Dermis blood vessel endothelial cell (primary cell): Measurements from ENCODE around the gene EGFLAM. TPM values are rescaled to one million over a fixed set of nuclear protein-coding genes. Genes with fewer than 3 reads are reported as not detected.

Experiments
- DNase-seq: peaks from one replicate; pipeline ENCODE4 v3.0.0; 2010
- total RNA-seq: library from RNA; depleted of rRNA; stranded (reverse); fragments of >200 nt; gene quantifications from 2 replicates; pipeline ENCODE4 v1.2.3, GENCODE V29; 2014

Gene EGFLAM
- total RNA-seq, 1 donor from 2014 or later = 0.85 TPM

DNA sequence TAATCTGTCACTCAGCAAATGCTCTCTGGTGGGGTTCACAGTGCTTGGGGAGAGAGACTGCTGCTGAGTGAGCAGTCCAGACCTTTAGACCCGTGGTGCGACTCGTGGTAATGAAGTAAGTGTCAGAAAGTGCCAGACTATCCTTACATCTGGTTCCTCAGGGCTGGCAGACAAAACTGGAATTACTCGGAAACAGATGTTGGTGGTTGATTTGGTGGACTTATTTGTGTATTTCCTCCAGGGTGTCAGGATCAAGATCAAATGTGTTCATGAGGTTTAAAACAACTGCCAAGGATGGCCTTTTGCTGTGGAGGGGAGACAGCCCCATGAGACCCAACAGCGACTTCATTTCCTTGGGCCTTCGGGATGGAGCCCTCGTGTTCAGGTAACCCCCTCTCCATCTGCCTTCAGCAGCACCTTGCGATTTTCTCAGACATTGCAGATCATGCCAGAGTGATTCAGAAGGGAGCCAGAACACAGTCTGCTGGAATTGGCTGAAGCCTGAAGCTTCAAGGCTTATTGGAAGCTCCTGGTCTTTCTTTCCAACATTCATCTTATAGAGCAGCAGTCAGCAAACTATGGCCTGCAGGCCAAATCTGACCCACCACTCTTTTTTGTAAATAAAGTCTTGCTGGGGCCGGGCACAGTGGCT, 192.8 kb downstream of the EGFLAM start:
- no peak for DNase-seq

DNA sequence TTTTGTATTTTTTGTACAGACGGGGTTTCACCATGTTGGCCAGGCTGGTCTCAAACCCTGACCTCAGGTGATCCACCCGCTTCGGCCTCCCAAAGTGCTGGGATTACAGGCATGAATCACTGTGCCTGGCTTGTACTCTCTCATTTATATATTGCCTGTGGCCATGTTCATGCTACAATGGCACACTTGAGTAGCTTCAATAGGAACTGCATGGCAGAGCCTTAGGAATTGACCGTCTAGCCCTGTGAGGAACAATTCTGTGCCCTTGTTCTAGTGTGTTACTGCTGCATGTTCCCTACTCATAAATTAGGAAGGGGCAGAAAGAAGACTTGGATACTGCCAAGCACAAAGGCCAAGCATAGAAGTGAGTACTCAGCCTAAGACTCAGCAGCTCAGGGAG, 193.8 kb downstream of the EGFLAM start:
- no peak for DNase-seq

DNA sequence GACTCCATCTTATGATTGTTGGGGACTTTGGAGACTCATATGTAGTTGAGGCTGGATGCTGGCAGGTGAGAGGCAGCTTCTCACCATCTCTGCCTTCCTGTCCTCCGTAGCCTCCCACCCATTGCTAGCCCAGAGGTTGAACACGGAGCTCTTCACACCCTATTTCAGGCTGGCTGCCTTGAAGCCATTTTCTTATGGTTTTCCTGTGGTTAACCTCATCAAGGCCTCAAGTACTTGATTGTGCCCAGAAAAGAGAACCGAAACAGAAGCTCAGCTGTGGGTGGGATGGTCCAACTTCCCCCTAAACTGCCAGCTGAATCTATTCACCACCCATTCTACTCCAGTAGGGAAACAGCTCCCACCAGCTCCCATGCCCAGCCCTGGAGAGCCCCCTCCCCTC, 195.1 kb downstream of the EGFLAM start:
- DNase-seq = no peak

DNA sequence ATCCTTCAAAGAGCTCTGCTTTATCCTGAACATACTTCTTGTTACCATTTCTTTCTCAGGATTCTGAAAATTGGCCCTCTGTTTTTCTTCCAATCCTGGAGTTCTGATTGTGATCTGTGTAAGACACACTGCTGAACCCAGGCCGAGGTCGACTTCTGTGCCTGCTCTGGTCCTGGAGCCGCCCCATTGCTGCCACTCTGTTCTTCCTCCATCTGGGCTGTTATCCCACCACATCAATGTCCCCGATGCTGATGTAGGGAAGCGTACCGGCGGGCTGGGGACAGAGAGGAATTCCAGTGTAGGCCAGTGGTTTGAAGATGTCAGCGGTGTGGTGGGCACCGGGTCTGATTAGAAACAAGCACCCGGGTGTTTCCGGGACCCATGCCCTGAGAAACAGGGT, 195.6 kb downstream of the EGFLAM start:
- no peak for DNase-seq

DNA sequence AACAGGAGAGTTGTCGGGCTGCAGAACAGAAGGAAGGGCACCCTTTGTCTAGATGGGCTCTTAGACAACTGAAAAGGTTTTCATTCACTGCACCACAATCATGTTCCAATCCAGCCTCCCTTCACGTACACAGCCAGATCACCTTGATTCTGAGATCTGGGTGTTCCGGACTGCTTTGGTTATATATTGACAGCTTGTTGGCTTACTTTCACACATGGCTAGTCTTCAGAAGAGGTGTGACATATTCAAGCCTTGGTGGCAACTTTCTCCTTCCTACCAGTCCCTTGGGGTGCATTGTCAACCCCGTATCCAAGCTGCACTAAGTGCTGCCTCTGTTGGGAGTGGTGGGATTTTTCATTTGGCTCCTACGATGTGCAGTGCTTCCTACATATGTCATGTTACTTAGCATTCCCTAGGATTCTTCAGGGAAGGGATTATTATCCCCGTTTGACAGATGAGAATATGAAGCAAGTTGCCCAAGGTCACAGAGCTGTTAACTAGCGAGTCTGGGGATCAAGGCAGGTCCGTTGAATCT, 197.5 kb downstream of the EGFLAM start:
- DNase-seq = no peak

DNA sequence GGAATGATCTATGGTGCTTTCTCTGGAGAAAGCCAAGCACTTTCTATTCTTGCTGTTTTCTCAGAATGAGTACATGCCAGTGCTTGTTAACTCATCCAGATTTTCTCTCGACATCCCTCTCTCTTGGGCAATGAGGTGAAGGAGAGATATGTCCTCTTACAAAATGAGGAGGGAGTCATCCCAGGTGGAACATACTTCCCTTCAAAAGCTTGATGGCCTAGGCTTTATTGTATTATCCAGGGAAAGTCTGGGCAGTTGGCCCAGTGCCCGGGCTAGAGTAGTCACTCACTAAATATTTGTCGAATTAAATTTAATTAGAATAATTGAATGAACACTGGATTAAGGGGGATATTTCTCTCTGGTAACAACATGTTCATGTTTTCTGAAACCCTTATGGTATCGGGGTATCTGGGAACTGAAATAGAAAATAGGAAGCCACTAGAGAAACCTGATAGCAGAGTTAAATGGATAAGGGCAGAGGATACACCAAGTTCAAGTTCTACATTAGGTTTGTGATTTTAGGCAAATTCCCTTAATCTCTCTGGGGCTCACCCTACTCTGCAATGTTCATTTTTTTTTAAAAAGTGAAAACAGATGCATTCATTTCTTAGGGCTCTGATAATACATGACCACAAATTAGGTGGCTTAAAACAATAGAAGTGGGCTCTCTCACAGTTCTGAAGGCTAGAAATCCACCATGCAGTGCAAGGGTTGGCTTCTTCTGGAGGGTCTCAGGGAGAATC, 198.5 kb downstream of the EGFLAM start:
- no peak for DNase-seq

DNA sequence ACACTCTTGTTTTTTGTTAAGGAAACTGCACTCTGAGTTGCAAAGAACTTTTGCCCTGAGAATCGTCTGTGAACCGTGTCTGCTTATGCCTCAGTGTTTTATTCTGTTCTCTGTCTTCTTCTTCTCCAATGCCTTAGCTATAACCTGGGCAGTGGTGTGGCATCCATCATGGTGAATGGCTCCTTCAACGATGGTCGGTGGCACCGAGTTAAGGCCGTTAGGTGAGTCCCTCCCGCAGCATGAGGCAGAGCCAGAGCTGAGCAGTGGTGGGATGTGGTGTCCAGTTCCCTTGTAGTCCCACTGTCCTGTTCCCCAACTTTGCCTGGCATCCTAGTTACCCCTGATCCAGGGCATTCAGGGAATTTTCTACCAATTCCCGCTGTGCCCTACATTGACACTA, 199.8 kb downstream of the EGFLAM start:
- no peak for DNase-seq

DNA sequence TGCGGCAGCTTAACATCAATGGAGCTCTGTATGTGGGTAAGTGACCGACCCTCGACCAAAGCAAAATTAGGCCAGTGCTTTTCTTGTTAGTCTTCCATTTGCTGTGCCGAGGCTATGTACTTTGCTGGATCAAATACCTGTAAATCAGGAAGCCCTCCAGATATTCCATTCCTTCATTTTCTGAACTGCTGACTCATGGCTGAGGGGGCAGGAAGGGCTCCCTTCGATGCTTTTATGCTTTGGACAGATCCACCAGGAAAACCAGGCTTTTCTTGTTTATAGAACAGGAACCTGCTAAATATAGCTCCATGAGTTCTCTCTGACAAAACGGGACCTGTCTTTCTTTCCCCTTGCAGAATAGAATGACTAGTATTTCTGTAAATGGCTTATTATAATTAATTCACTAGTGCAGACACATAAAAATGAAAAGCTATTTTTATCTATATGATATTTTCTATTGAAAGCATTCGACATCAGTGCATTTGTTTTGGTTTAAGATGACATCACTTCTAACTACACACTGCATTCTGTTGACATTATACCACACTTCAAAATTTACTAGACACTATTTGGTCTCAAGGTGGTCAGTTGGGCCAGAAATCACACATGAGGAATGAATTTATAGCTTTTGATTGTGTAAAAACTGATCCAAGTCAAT, 204.7 kb downstream of the EGFLAM start:
- DNase-seq = peak; percentile 66

DNA sequence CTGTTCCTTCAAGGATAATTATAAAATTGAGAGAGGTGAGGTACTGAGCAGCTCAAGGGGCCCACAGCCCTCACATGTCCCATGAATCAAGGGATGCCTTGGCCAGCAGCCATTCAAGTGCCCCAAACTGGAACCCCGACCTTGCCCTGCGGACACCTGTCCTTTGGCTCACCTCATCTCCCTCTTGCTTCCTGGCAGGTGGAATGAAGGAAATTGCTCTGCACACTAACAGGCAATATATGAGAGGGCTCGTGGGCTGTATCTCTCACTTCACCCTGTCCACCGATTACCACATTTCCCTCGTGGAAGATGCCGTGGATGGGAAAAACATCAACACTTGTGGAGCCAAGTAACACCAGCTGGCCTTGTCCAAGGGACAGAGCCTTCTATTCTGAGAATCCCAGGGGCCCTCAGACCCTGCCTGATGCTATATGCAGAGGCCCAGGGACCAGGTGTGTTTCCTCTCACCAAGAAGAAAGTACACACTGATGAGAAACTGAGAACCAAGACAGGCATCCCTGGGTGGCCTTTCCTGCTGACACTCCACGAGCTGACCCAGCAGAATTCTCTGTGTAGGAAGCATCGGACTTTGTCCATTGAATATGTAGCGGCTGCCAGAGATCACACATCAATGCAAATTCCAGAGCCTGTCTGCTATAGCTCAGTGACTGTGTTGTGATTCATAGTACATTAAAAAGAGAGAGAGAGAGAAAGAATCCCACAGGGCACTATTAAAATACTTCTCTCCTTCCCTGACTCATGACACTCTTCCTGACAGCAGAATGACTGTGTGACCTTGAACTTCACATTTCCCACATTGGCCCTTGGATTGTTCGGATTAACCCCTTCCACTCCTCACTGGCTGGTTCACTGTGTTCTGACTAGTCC, 205.5 kb downstream of the EGFLAM start:
- DNase-seq = peak; percentile 86

DNA sequence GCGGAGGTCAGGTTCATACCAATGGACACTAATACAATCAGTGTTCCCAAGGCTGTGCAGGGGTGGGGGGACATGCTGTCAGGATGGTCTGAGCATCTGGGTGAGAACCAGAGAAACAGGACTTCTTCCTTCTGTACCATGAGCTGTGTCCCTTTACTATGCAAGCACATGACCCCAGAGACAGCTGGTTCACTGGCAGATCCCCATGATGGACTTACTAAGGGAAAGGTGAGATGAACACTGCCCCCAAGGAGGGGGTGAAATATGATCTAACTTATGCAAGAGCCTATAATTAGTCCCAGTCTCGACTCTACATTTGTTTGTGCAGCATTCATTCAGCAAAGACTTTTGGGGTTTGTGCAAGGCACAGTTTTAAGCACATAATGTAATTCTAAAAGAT, 206.7 kb downstream of the EGFLAM start:
- no peak for DNase-seq

DNA sequence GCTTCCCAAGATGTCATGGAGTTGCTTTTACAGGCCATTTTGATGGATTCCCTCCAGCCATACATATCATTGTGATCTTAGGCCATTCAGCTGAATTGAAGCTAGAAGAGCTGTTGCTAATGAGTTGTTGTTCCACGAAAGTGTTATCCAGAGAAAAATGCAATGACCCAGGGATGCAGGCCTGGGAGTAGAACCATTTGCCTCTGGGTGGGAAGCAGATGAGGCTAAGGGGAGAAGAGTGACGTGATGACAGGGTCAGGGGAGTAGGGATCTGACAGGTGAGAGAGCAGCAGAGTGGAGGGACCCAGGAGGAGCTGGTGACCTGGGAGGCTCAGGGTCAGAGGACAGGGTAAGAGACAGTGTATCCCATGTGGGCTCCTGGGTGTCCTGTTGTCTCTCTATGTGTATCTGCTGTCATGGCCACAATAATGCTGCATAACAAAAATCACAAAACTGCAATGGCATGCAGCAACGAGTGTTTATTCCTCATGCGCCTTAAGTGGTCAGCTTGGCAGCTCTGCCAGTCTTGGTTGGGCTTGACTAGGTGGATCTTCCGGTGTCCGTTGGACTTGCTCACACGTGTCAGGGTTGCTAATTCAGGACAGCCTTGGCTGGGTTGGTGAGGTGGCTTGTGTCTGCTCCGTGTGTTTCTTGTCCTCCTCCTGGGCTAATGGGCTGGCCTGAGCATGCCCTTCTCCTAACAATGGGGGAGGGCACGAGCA, 207.5 kb downstream of the EGFLAM start:
- DNase-seq = peak; percentile 41

DNA sequence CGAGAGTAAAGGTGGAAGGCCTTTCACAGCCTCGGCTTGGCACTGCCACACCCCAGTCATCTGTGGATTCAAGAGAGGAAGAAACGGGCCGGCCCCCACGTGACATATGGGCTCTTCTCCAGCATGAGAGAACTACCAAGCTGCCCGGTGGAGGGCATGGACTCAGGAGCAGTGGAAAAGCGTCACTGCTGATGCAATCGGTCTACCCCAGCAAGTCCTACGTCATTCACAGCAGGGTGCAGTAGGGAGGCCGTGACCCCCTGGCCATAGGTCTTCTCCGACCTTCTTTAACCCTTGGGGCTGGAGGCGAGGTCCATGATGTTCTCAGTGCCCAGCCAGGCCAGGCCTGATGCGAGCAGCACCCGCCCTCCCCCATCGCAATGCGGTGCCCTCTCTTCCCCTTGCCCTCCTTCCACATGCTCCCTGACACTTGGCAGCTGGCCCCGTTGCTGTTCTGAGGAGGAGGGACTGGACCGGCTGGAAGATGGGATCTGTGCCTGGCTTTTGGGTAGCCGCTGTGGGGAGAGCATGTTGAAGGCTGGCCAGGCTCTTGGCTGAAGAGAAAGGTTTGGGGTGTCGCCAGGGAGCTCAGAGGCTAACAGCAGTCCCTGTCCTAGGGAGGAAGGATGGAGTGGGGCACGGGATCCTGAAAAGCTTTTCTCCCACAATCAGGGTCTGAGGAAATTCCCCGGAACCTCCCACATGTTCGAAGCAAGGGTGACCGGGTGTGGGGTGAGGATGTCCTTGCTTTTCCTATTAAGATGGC, 208.2 kb downstream of the EGFLAM start:
- DNase-seq = peak; percentile 68

DNA sequence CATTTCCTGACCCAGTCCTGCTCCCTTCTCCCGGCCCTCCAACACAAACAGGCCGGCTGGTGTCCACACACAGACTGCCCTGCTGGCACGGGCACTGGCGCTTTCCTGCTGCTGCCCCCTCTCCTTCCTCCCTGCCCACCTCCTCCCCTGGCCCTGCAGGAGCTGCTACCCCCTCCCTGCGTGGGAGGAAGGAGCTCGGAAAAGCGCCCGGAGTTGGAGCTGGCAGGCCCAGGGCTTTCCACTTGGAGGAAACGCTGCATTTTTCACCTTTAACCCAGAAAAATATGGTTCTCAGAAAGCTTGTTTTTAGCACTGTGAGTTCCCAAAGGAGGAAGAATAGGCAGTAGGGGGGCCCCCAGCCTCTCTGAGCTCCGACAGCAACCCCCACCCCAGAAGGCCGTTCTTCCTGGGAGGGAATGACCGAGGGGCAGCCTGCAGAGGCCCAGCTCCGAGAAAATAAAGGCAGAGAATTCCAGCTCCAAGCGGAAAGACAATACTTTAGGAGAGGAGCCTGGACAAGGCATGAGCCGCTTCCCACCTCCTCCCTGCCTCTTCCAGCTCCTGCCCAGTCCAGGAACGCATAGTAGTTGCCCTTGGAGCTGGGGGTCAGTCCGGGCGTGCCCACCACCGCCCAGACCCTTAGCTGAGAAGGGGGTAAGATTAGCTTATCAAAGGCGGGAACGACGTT, 209.1 kb downstream of the EGFLAM start:
- peak; percentile 88 for DNase-seq

DNA sequence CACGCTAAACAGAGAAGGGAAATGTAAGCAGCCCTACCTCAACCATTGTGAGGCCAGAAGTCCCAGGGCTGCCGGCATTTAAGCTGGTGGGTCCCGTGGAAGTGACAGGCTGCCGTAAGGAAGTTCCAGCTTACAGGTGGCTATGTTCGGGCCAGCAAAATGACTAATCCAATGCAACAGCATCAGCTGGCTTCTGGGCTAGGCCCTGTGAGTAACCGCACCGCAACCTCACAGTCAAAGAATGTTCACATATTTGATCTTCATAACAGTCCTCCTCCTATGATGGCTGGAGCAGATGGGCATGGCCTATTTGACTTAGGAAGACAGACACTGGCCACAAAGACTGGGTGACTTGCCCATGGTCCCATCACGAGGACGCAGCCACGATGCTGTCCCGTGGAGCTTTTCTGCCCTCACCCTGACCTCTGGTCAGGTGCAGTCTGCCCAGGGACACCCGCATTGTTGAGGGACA, 209.9 kb downstream of the EGFLAM start:
- peak; percentile 92 for DNase-seq

DNA sequence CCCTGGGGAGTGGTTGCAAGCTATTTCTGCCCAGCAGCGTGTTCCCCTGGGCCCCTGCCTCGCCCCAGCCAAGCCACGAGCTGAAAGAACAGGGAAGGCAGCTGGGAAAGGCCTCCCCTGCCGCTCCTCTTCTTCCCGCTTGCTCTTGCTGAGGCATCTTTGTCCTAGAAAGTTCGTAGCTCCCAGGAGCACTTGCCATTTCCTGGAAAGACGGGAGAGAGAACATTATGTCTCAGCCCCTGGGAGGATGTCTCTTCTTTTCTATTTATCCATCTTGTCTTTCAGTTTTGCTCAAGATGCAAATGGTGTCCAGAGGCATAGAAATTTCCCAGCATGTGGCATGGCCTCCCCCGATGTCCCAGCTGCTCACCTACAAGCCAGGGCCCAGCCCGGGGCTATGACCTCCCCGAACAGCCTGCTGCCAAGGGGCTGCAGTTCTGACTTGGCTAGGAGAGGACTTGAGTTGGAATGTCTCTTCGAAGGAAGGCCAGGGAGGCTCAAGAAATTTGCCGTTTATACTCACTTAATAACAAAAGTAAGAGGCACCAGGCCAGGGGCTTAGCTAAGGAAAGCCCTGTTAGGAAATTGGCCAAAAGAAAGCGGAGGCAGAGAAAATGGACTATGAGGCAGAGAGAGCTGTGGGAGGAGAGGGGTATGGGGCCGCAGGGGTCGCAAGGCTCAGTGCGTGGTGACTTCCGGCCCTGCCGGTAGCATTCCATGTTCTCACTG, 210.8 kb downstream of the EGFLAM start:
- DNase-seq = no peak

DNA sequence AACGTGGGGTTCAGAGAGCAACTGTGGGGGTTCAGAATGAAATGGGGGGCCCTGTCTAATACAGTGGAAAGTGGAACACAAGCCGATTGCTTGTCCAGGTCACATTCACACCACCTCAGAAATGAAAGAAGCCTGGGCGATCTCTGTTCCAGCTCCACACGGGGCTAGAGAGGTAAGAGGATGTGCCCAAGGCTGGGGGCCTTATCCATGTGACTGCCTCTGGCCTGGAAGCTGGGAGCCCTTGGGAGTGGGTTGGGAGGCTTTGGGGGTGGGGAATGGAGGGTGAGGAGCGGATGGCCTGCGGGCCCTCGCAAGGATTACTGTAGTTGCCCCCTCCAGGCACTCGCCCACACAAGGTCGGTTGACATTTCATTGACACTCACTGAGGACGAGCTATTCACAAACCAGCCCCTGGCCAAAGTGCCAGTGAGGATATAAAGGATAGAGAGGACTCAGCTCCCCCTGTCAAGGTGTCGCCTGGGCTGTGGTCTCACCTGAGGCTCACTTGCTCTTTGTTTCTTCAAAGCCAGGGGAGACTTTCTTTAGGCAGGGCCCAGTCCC, 211.4 kb downstream of the EGFLAM start:
- DNase-seq = no peak

DNA sequence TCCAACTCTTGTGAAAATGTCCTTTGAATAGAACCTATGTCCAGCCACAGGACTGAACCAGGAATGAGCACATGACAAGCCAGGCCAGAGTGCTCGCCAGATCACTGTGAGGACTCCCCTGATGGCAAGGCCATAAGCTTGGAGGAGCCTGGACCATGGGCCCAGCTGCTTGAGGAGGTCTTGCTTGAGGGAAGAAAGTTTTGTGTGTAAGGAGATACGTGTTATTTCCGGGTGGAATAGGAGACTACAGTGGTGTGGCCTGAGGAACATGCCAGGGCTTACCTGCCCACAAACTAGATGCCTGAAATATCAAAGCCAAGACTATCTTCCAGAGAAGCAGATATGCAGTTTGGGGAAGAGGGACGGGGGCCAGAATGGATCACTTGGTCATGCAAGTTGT, 213.3 kb downstream of the EGFLAM start:
- no peak for DNase-seq

DNA sequence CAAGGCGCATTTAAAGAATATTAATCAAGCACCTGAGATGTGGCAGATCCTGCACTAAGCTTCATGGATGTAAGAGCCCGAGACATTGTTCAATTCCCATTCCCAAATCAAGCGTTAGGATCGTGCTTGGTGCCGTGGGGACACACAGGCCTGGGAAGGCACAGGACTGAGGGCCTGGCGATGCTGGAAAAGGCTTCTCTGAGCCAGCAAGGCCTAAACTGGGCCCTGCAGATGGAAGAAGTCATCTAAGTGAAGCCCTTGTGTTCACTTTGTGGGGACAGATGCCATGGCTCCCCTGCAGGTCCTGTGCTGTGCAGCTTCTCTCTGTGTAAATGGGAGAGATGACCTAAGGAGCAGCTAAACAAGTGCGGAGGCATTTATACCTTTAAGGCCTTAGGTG, 214.2 kb downstream of the EGFLAM start:
- DNase-seq = no peak

DNA sequence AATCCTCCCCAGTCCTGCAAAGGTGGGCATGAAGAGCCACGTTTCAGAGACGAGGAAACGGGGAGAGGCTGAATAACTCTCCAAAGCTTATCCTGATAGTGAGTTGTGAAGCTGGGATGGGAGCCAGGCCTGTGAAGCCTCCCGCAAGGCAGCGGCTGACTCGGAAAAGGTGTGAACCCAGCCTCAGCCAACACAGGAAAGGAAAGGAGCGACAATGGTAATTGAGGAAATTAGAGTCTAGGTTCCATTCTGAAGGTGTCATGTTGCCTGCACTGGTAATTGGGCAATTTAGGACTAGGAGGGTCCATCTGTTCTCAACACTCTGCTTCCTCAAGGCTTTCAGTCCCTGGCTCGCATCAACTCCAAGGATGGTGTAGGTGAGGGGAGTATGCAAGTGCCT, 214.6 kb downstream of the EGFLAM start:
- DNase-seq = peak; percentile 49
